Suprapubic skin (tissue), 3 donors: ENCODE measurements around the gene URI1.

Experiments
- CTCF ChIP-seq, 2 donors: fragments of 200-600 bp in 1 of 2; fragments of 450-650 bp in 1 of 2; sonication (generic) in 1 of 2; IDR thresholded peaks; one replicate each; pipeline ENCODE4 v1.5.1; 2016 to 2019; ENCODE audit warnings: antibody characterized with exemption in 2 of 2, mild to moderate bottlenecking in 1 of 2, moderate library complexity in 1 of 2
- POLR2A ChIP-seq, 2 donors: fragments of 450-650 bp; IDR thresholded peaks; one replicate each; pipeline ENCODE4 v1.6.1; 2017; ENCODE audit warnings: antibody characterized with exemption in 2 of 2, mild to moderate bottlenecking in 2 of 2, moderate library complexity in 2 of 2

GRCh38 chr19:30064771-30065494 lies 122.9 kb downstream of the URI1 start:
- no peak for TF ChIP-seq POLR2A (IDR thresholded peaks at IDR 0.05)
- TF ChIP-seq CTCF (IDR thresholded peaks at IDR 0.05): no peak
